Neural cell (in vitro differentiated cells): ENCODE measurements around the gene PPP2R3A. TPM values are rescaled to one million over a fixed set of nuclear protein-coding genes. Genes with fewer than 3 reads are reported as not detected.
"Not testable (repeated sequence)": the region's sequence is repeated elsewhere in the genome, so short reads cannot be mapped to it uniquely, and the experiment has no call there.

Source experiments
- H2AFZ ChIP-seq: fragments of 200-600, 300-800 bp; sonication (generic), shearing (Covaris generic); 2 replicates; pipeline ENCODE4 v1.6.0; 2014; ENCODE audit warnings: low read depth, mild to moderate bottlenecking, antibody characterized with exemption, low read length, moderate library complexity
- H3F3A ChIP-seq: fragments of 200-600 bp; shearing (Covaris generic); 2 replicates; pipeline ENCODE4 v1.6.1; 2016; ENCODE audit warnings: mild to moderate bottlenecking, moderate library complexity, mixed read lengths, antibody characterized with exemption, low read length; ENCODE audit not compliant: insufficient read depth, poor library complexity, severe bottlenecking
- H3K27ac ChIP-seq: fragments of 200-600, 300-800 bp; sonication (generic), shearing (Covaris generic); 2 replicates; pipeline ENCODE4 v1.5.1; 2014; ENCODE audit warnings: mild to moderate bottlenecking, low read length, moderate library complexity
- H3K27me3 ChIP-seq: fragments of 300-800, 200-600 bp; sonication (generic), shearing (Covaris generic); 2 replicates; pipeline ENCODE4 v1.6.0; 2014; ENCODE audit warnings: mild to moderate bottlenecking, low read depth, low read length, moderate library complexity; ENCODE audit not compliant: insufficient read depth
- H3K36me3 ChIP-seq: fragments of 300-800, 200-600 bp; sonication (generic), shearing (Covaris generic); 2 replicates; pipeline ENCODE4 v1.5.1; 2014; ENCODE audit warnings: mild to moderate bottlenecking, antibody characterized with exemption, low read length, moderate library complexity; ENCODE audit not compliant: insufficient read depth
- H3K4me2 ChIP-seq: fragments of 300-800, 200-600 bp; sonication (generic), shearing (Covaris generic); 2 replicates; pipeline ENCODE4 v1.6.0; 2014; ENCODE audit warnings: mild to moderate bottlenecking, low read length
- H3K4me3 ChIP-seq: fragments of 300-800, 200-600 bp; sonication (generic), shearing (Covaris generic); 2 replicates; pipeline ENCODE4 v1.5.1; 2014; ENCODE audit warnings: mild to moderate bottlenecking, low read length, moderate library complexity
- H3K79me2 ChIP-seq: fragments of 200-600 bp; shearing (Covaris generic); replicated peaks from 2 replicates; pipeline ENCODE4 v1.6.0; 2014; ENCODE audit warnings: mild to moderate bottlenecking, low read length, moderate library complexity; ENCODE audit not compliant: insufficient read depth
- H3K9ac ChIP-seq: fragments of 300-800, 200-600 bp; sonication (generic), shearing (Covaris generic); 2 replicates; pipeline ENCODE4 v1.6.1; 2016; ENCODE audit warnings: mild to moderate bottlenecking, low read length, mixed read lengths
- H3K9me2 ChIP-seq: fragments of 200-600 bp; shearing (Covaris generic); 2 replicates; pipeline ENCODE4 v1.6.1; 2016; ENCODE audit warnings: mild to moderate bottlenecking, low read length, mixed read lengths; ENCODE audit not compliant: insufficient read depth
- H3K9me3 ChIP-seq: fragments of 200-600, 300-800 bp; sonication (generic), shearing (Covaris generic); 2 replicates; pipeline ENCODE4 v1.6.1; 2016; ENCODE audit warnings: mild to moderate bottlenecking, mixed run types, low read length, moderate library complexity, mixed read lengths
- H4K20me1 ChIP-seq: fragments of 200-600 bp; shearing (Covaris generic); 2 replicates; pipeline ENCODE4 v1.6.1; 2016; ENCODE audit warnings: mild to moderate bottlenecking, mixed run types; ENCODE audit not compliant: insufficient read depth
- EP300 ChIP-seq: fragments of 450-650 bp; conservative IDR thresholded peaks from 2 replicates; pipeline ENCODE4 v1.6.1; 2014; ENCODE audit warnings: antibody characterized with exemption, mild to moderate bottlenecking, moderate library complexity; ENCODE audit not compliant: poor library complexity, severe bottlenecking
- EZH2 ChIP-seq: fragments of 200-600, 300-800 bp; shearing (Covaris generic), sonication (generic); IDR thresholded peaks from 2 replicates; pipeline ENCODE4 v1.6.1; 2014; ENCODE audit warnings: antibody characterized with exemption, low read length, borderline replicate concordance, mild to moderate bottlenecking; ENCODE audit not compliant: insufficient read depth, poor library complexity, severe bottlenecking
- MXI1 ChIP-seq: fragments of 450-650 bp; conservative IDR thresholded peaks from 2 replicates; pipeline ENCODE4 v1.6.1; 2014; ENCODE audit warnings: antibody characterized with exemption, mild to moderate bottlenecking; ENCODE audit not compliant: poor library complexity, severe bottlenecking
- POLR2AphosphoS5 ChIP-seq: IDR thresholded peaks from 2 replicates; pipeline ENCODE4 v1.6.1; 2012
- RAD21 ChIP-seq: fragments of 450-650 bp; conservative IDR thresholded peaks from 2 replicates; pipeline ENCODE4 v1.6.1; 2014; ENCODE audit warnings: antibody characterized with exemption, mild to moderate bottlenecking, moderate library complexity
- SMC3 ChIP-seq: fragments of 450-650 bp; conservative IDR thresholded peaks from 2 replicates; pipeline ENCODE4 v1.6.1; 2014; ENCODE audit warnings: antibody characterized with exemption, mild to moderate bottlenecking, moderate library complexity; ENCODE audit not compliant: poor library complexity
- TAF1 ChIP-seq: IDR thresholded peaks from 2 replicates; pipeline ENCODE4 v1.6.1; 2012; ENCODE audit warnings: low read depth
- polyA plus RNA-seq: library from polyadenylated mRNA; depleted of rRNA; stranded (reverse); fragments of >200 nt; gene quantifications from 2 replicates; pipeline ENCODE4 v1.2.3, GENCODE V29; 2014
- TF ChIP-seq, protein P1 (sequence below): IDR thresholded peaks from 2 replicates; pipeline ENCODE4 v1.6.1; 2012; ENCODE audit warnings: borderline replicate concordance
- TF ChIP-seq, protein P2 (sequence below): fragments of 450-650 bp; IDR thresholded peaks from 2 replicates; pipeline ENCODE4 v1.5.1; 2014; ENCODE audit warnings: antibody characterized with exemption, mild to moderate bottlenecking, moderate library complexity; ENCODE audit not compliant: poor library complexity, severe bottlenecking

PPP2R3A gene
- polyA plus RNA-seq, 1 donor from 2014 or later = 17.9 TPM

DNA sequence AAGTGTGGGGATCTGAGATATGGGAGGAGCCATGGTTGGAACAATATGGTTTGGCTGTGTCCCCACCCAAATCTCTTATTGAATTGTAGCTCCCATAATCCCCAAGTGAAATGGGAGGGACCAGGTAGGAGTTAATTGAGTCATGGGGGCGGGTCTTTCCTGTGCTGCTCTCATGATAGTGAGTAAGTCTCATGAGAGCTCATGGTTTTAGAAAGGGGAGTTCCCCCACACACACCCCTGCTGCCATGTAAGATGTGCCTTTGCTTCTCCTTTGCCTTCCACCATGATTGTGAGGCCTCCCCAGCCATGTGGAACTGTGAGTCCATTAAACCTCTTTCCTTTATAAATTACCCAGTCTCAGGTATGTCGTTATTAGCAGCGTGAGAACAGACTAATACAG lies 119.5 kb downstream of the PPP2R3A start:
- H2AFZ ChIP-seq, H3K9ac ChIP-seq, H3K36me3 ChIP-seq, H3K9me3 ChIP-seq, H3K4me2 ChIP-seq, H3K27ac ChIP-seq, H3K79me2 ChIP-seq, H3K27me3 ChIP-seq, H3F3A ChIP-seq, H4K20me1 ChIP-seq, H3K4me3 ChIP-seq, H3K9me2 ChIP-seq: not testable (repeated sequence)

DNA sequence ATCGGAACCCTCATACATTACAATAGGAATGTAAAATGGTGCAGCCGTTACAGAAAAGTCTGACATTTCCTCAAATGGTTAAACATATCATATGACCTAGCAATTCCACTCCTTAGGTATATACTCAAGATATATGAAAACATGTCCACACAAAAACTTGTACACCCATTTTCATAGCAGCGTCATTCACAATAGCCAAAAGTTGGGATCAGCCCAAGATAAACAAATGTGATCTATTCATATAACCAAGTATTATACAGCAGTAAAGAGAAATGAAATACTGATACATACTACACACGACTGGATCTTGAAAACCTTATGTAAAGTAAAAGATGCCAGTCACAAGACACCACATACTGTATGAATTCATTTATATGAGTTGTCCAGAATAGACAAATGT lies 128.2 kb downstream of the PPP2R3A start:
- Histone ChIP-seq H3K9ac (no peak overlapping the region), H3K27me3 (no peaks in the 10 kb centered on the region), H4K20me1 (no peaks in the 10 kb centered on the region), H3K36me3 (peaks cover 5% of the 10 kb centered on the region), H3K9me3 (no peaks in the 10 kb centered on the region), H3K4me2 (no peak overlapping the region), H2AFZ (no peak overlapping the region), H3K79me2 (no peaks in the 10 kb centered on the region), H3K27ac (no peak overlapping the region), H3K9me2 (no peaks in the 10 kb centered on the region), H3F3A (no peaks in the 10 kb centered on the region), H3K4me3 (no peak overlapping the region)
- TF ChIP-seq EZH2 = no peak
- TF ChIP-seq TAF1 = no peak
- TF ChIP-seq MXI1 = no peak
- TF ChIP-seq RAD21 = no peak
- TF ChIP-seq, protein P1, sequence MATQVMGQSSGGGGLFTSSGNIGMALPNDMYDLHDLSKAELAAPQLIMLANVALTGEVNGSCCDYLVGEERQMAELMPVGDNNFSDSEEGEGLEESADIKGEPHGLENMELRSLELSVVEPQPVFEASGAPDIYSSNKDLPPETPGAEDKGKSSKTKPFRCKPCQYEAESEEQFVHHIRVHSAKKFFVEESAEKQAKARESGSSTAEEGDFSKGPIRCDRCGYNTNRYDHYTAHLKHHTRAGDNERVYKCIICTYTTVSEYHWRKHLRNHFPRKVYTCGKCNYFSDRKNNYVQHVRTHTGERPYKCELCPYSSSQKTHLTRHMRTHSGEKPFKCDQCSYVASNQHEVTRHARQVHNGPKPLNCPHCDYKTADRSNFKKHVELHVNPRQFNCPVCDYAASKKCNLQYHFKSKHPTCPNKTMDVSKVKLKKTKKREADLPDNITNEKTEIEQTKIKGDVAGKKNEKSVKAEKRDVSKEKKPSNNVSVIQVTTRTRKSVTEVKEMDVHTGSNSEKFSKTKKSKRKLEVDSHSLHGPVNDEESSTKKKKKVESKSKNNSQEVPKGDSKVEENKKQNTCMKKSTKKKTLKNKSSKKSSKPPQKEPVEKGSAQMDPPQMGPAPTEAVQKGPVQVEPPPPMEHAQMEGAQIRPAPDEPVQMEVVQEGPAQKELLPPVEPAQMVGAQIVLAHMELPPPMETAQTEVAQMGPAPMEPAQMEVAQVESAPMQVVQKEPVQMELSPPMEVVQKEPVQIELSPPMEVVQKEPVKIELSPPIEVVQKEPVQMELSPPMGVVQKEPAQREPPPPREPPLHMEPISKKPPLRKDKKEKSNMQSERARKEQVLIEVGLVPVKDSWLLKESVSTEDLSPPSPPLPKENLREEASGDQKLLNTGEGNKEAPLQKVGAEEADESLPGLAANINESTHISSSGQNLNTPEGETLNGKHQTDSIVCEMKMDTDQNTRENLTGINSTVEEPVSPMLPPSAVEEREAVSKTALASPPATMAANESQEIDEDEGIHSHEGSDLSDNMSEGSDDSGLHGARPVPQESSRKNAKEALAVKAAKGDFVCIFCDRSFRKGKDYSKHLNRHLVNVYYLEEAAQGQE = no peak
- TF ChIP-seq EP300 = no peak
- TF ChIP-seq POLR2AphosphoS5 = no peak
- no peak for TF ChIP-seq SMC3
- TF ChIP-seq, protein P2, sequence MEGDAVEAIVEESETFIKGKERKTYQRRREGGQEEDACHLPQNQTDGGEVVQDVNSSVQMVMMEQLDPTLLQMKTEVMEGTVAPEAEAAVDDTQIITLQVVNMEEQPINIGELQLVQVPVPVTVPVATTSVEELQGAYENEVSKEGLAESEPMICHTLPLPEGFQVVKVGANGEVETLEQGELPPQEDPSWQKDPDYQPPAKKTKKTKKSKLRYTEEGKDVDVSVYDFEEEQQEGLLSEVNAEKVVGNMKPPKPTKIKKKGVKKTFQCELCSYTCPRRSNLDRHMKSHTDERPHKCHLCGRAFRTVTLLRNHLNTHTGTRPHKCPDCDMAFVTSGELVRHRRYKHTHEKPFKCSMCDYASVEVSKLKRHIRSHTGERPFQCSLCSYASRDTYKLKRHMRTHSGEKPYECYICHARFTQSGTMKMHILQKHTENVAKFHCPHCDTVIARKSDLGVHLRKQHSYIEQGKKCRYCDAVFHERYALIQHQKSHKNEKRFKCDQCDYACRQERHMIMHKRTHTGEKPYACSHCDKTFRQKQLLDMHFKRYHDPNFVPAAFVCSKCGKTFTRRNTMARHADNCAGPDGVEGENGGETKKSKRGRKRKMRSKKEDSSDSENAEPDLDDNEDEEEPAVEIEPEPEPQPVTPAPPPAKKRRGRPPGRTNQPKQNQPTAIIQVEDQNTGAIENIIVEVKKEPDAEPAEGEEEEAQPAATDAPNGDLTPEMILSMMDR = no peak

DNA sequence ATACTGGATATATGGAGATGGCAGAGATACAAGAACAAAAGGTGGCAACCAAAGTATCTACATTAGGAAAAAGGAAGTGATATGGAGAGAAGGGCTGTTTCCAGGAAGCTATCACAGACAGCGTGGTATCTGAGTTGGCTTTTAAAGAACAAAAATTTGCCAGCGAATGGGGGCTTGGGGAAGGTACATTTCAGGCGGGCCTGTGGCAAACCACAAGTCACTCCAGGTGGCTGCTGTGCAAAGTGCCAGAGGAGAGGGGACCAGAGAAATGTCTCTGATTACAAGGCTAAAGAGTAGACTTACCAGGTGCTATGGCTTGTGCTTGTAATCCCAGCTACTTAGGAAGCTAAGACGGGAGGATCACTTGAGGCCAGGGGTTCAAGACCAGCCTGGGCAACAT lies 139.5 kb downstream of the PPP2R3A start:
- H3K27me3 ChIP-seq = no peaks in the 10 kb centered on the region
- no peaks in the 10 kb centered on the region for H3K79me2 ChIP-seq
- no peaks in the 10 kb centered on the region for H3K9me2 ChIP-seq
- H3K4me2 ChIP-seq = no peak overlapping the region
- no peaks in the 10 kb centered on the region for H3F3A ChIP-seq
- no peak overlapping the region for H2AFZ ChIP-seq
- H3K36me3 ChIP-seq = peaks cover 20% of the 10 kb centered on the region
- no peak overlapping the region for H3K4me3 ChIP-seq
- no peaks in the 10 kb centered on the region for H4K20me1 ChIP-seq
- no peak for TF ChIP-seq EP300
- TF ChIP-seq, protein P2 = no peak
- no peak for TF ChIP-seq RAD21
- TF ChIP-seq POLR2AphosphoS5 = no peak
- H3K27ac ChIP-seq = no peak overlapping the region
- no peaks in the 10 kb centered on the region for H3K9me3 ChIP-seq
- no peak overlapping the region for H3K9ac ChIP-seq
